WTC11 (cell line): ENCODE results near the gene IFIT3. TPM values are rescaled to one million over a fixed set of nuclear protein-coding genes. Genes with fewer than 3 reads are reported as not detected.

Source experiments
- ATAC-seq: fragments of 200-7000 bp; cut with Tn5 transposase; 2 replicates; pipeline ENCODE4 v1.10.0; 2021; ENCODE audit warnings: mild to moderate bottlenecking, moderate library complexity
- CTCF ChIA-PET: fragments of 300-600 bp; sonication (Branson Sonifier 250); formaldehyde crosslinking; loops from one replicate; lab custom pipeline; 2021; ENCODE audit warnings: antibody characterized with exemption; lab: Charles Lee
- POLR2A ChIA-PET: fragments of 350-600 bp; sonication (Branson Sonifier 250); formaldehyde crosslinking; loops from one replicate; lab custom pipeline; 2021; ENCODE audit warnings: antibody characterized with exemption; lab: Charles Lee
- DNase-seq: peaks from one replicate; pipeline ENCODE4 v3.0.0; 2021; ENCODE audit warnings: low spot score
- H3K27ac Mint-ChIP-seq: 2 replicates; pipeline ENCODE4 v1.8.0; 2021; ENCODE audit warnings: mixed read lengths
- H3K27me3 Mint-ChIP-seq: 2 replicates; pipeline ENCODE4 v1.8.0; 2021; ENCODE audit warnings: low read depth, mild to moderate bottlenecking, moderate library complexity, mixed read lengths
- H3K36me3 Mint-ChIP-seq: 2 replicates; pipeline ENCODE4 v1.8.0; 2021; ENCODE audit warnings: mixed read lengths
- H3K4me1 Mint-ChIP-seq: 2 replicates; pipeline ENCODE4 v1.8.0; 2022; ENCODE audit warnings: mixed read lengths
- H3K4me3 Mint-ChIP-seq: 2 replicates; pipeline ENCODE4 v1.8.0; 2021; ENCODE audit warnings: mild to moderate bottlenecking, moderate library complexity, mixed read lengths
- H3K9me3 Mint-ChIP-seq: 2 replicates; pipeline ENCODE4 v1.8.0; 2021; ENCODE audit warnings: mixed read lengths
- CBFB ChIP-seq: sonication (generic); formaldehyde crosslinking; IDR thresholded peaks from 2 replicates; pipeline ENCODE4 v1.8.1; 2022; ENCODE audit warnings: mild to moderate bottlenecking, low read depth, missing genetic modification reagents
- E2F4 ChIP-seq: sonication (generic); formaldehyde crosslinking; IDR thresholded peaks from 2 replicates; pipeline ENCODE4 v1.8.1; 2022; ENCODE audit warnings: low read depth, mild to moderate bottlenecking, moderate library complexity, missing genetic modification reagents, borderline replicate concordance
- E2F5 ChIP-seq: sonication (generic); formaldehyde crosslinking; IDR thresholded peaks from 2 replicates; pipeline ENCODE4 v1.8.1; 2022; ENCODE audit warnings: mild to moderate bottlenecking, moderate library complexity, missing genetic modification reagents
- EMX1 ChIP-seq: fragments of 250-450 bp; sonication (Bioruptor Pico); IDR thresholded peaks from 2 replicates; pipeline ENCODE4 v1.8.0; 2021; ENCODE audit warnings: mild to moderate bottlenecking
- FOXK1 ChIP-seq: sonication (generic); formaldehyde crosslinking; IDR thresholded peaks from 2 replicates; pipeline ENCODE4 v1.8.0; 2022; ENCODE audit warnings: mild to moderate bottlenecking, moderate library complexity, missing genetic modification reagents
- FOXP4 ChIP-seq: sonication (generic); formaldehyde crosslinking; IDR thresholded peaks from 2 replicates; pipeline ENCODE4 v1.8.0; 2022; ENCODE audit warnings: mild to moderate bottlenecking, missing genetic modification reagents
- GABPB1 ChIP-seq: sonication (generic); formaldehyde crosslinking; IDR thresholded peaks from 2 replicates; pipeline ENCODE4 v1.8.1; 2023; ENCODE audit warnings: mild to moderate bottlenecking, missing genetic modification reagents
- GRHL2 ChIP-seq: fragments of 250-450 bp; sonication (Bioruptor Pico); IDR thresholded peaks from 2 replicates; pipeline ENCODE4 v1.8.0; 2022; ENCODE audit warnings: mild to moderate bottlenecking, moderate library complexity; ENCODE audit not compliant: insufficient replicate concordance, severe bottlenecking
- GTF2I ChIP-seq: fragments of 250-450 bp; sonication (Bioruptor Pico); conservative IDR thresholded peaks from 2 replicates; pipeline ENCODE4 v1.4.0; 2021; ENCODE audit warnings: mild to moderate bottlenecking
- HMGA2 ChIP-seq: fragments of 250-450 bp; sonication (Bioruptor Pico); IDR thresholded peaks from 2 replicates; pipeline ENCODE4 v1.4.0; 2021; ENCODE audit warnings: mild to moderate bottlenecking, moderate library complexity
- HMGXB4 ChIP-seq: sonication (generic); formaldehyde crosslinking; IDR thresholded peaks from 2 replicates; pipeline ENCODE4 v1.8.1; 2023; ENCODE audit warnings: mild to moderate bottlenecking, moderate library complexity, missing genetic modification reagents
- IRF2 ChIP-seq: sonication (generic); formaldehyde crosslinking; IDR thresholded peaks from 2 replicates; pipeline ENCODE4 v1.8.0; 2022; ENCODE audit warnings: low read depth, missing genetic modification reagents, borderline replicate concordance
- MAX ChIP-seq: sonication (generic); formaldehyde crosslinking; IDR thresholded peaks from 2 replicates; pipeline ENCODE4 v1.8.0; 2022; ENCODE audit warnings: mild to moderate bottlenecking, missing genetic modification reagents
- NFYB ChIP-seq: sonication (generic); formaldehyde crosslinking; conservative IDR thresholded peaks from 2 replicates; pipeline ENCODE4 v1.8.0; 2022; ENCODE audit warnings: low read depth, missing genetic modification reagents
- NR2C2 ChIP-seq: sonication (generic); formaldehyde crosslinking; IDR thresholded peaks from 2 replicates; pipeline ENCODE4 v1.8.0; 2022; ENCODE audit warnings: mild to moderate bottlenecking, missing genetic modification reagents
- RORB ChIP-seq: fragments of 250-450 bp; sonication (Bioruptor Pico); IDR thresholded peaks from 2 replicates; pipeline ENCODE4 v1.9.0; 2021; ENCODE audit warnings: mild to moderate bottlenecking
- TEAD1 ChIP-seq: sonication (generic); formaldehyde crosslinking; IDR thresholded peaks from 2 replicates; pipeline ENCODE4 v1.8.0; 2022; ENCODE audit warnings: mild to moderate bottlenecking, missing genetic modification reagents
- ZBTB43 ChIP-seq: sonication (generic); formaldehyde crosslinking; IDR thresholded peaks from 2 replicates; pipeline ENCODE4 v1.8.1; 2023; ENCODE audit warnings: mild to moderate bottlenecking, missing genetic modification reagents
- ZNF219 ChIP-seq: sonication (generic); formaldehyde crosslinking; IDR thresholded peaks from 2 replicates; pipeline ENCODE4 v1.8.0; 2023; ENCODE audit warnings: missing genetic modification reagents, mild to moderate bottlenecking, borderline replicate concordance
- total RNA-seq: library from RNA; stranded (reverse); gene quantifications from 3 replicates; pipeline ENCODE4 v1.2.3, GENCODE V29; 2021

Gene IFIT3
- total RNA-seq, 1 experiment from 2014 or later: 0.42 TPM

- no peaks in the 10 kb centered on the region for H3K27me3 Mint-ChIP-seq
- no peak overlapping the region for H3K27ac Mint-ChIP-seq
- no peaks in the 10 kb centered on the region for H3K36me3 Mint-ChIP-seq
- no peak for ATAC-seq
- DNase-seq: no peak
- no peak for TF ChIP-seq GTF2I (CRISPR knock-in tag)
- no peak for TF ChIP-seq MAX
- TF ChIP-seq, all 79 proteins: peak for 0
- ChIA-PET CTCF (no interaction called here), POLR2A (no interaction called here)
- H3K4me1 Mint-ChIP-seq: peaks cover 14% of the 10 kb centered on the region
- no peak overlapping the region for H3K4me3 Mint-ChIP-seq
- H3K9me3 Mint-ChIP-seq: peaks cover under 1% of the 10 kb centered on the region; the same call in 1 of the 2 replicates
Measured at GRCh38 chr10:89371079-89371478, 43.3 kb downstream of the IFIT3 start.

- no peaks in the 10 kb centered on the region for H3K27me3 Mint-ChIP-seq
- H3K36me3 Mint-ChIP-seq: no peaks in the 10 kb centered on the region
- ChIA-PET CTCF (no interaction called here), POLR2A (no interaction called here)
- TF ChIP-seq FOXP4 (CRISPR knock-in tag): no peak
- TF ChIP-seq RORB (CRISPR knock-in tag): no peak
- no peak for TF ChIP-seq ZBTB43 (CRISPR knock-in tag)
- TF ChIP-seq ZNF219: no peak
- no peaks in the 10 kb centered on the region for H3K9me3 Mint-ChIP-seq
- no peak overlapping the region for H3K27ac Mint-ChIP-seq
- H3K4me1 Mint-ChIP-seq: peaks cover 14% of the 10 kb centered on the region
- H3K4me3 Mint-ChIP-seq: no peak overlapping the region
- DNase-seq: no peak
- ATAC-seq: no peak
Measured at GRCh38 chr10:89371987-89372386, 44.2 kb downstream of the IFIT3 start.

GRCh38 chr10:89373916-89374711 lies 46.3 kb downstream of the IFIT3 start:
- ChIA-PET CTCF (no interaction called here), POLR2A (no interaction called here)
- H3K9me3 Mint-ChIP-seq: no peaks in the 10 kb centered on the region
- H3K27ac Mint-ChIP-seq: peak overlapping the region; percentile 69
- no peaks in the 10 kb centered on the region for H3K27me3 Mint-ChIP-seq
- DNase-seq: no peak
- peaks cover 19% of the 10 kb centered on the region for H3K4me1 Mint-ChIP-seq
- peak; percentile 75 for TF ChIP-seq GABPB1 (CRISPR knock-in tag)
- TF ChIP-seq HMGA2 (CRISPR knock-in tag): no peak
- no peak for TF ChIP-seq NR2C2 (CRISPR knock-in tag)
- no peak for TF ChIP-seq NFYB (CRISPR knock-in tag)
- no peaks in the 10 kb centered on the region for H3K36me3 Mint-ChIP-seq
- ATAC-seq: no peak
- H3K4me3 Mint-ChIP-seq: no peak overlapping the region

GRCh38 chr10:89374713-89375141 lies 46.9 kb downstream of the IFIT3 start:
- Mint-ChIP-seq H3K27me3 (no peaks in the 10 kb centered on the region), H3K9me3 (no peaks in the 10 kb centered on the region), H3K4me3 (no peak overlapping the region), H3K27ac (no peak overlapping the region), H3K4me1 (peaks cover 16% of the 10 kb centered on the region), H3K36me3 (no peaks in the 10 kb centered on the region)
- DNase-seq (no peak), ATAC-seq (no peak)
- CTCF ChIA-PET: no interaction called here
- POLR2A ChIA-PET: no interaction called here
- TF ChIP-seq EMX1 (CRISPR knock-in tag): no peak
- no peak for TF ChIP-seq FOXK1 (CRISPR knock-in tag)
- TF ChIP-seq E2F5 (CRISPR knock-in tag): no peak
- no peak for TF ChIP-seq HMGXB4
- TF ChIP-seq CBFB (CRISPR knock-in tag): no peak
- TF ChIP-seq E2F4 (CRISPR knock-in tag): no peak
- no peak for TF ChIP-seq IRF2 (CRISPR knock-in tag)
- TF ChIP-seq TEAD1 (CRISPR knock-in tag): no peak
- TF ChIP-seq GRHL2: no peak
- TF ChIP-seq NFYB (CRISPR knock-in tag): no peak
